ENCODE results near the gene MCL1.

The MCL1 gene

DNA sequence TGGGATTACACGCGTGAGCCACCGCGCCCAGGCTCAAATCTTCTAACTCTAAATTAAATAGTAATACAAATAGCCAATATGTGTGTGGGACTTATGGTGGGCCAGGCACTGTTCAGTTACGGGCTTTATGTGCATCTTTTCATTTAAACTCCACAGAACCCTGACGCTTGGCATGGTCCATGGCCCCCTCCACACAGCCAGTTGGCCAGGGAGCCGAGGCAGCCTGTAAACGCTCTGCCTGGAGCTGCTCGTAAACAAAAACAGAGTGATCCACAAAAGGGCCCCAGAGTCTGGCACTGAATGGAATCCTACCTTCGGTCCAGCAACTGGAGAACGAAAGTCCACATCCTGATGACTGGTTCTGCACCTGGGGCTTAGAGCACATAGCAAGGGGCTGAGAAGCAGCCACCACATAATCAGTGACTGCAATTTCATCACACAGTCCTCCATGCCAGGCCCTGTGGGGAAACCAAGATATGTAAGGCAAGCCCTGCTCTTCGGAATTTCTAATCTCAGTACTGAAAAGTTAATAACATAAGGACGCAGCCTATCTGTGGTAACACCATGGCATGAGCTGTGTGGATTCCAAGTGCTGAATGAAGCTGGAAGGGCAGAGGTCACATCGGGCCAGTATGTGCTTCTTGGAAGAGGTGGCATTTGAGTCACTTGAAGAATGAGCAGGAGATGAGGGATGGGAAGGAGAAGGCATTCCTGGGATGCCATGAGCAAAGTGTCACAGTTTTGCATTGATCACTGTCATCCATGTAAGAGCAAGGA is 43.7 kb downstream of the MCL1 start:
- no peak for DNase-seq

DNA sequence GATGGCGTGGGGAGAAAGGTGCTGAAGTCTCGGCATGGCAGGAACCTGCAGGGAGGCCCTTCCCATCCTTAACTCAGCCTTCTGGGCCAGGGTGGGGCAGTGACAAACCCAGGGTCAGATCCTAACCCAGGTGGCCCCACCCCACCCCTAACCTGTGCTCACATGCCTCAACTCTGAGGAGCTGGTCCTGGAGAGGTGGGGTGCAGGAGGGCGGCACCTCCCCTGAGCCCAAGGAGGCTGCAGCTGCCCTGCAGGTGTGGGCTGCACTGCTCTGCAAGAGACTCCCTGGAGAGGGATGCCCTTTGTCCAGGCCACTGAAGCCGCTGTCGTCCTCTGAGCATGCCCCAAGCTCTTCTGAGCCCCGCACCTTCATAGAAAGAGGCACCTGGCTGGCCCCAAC is 45.4 kb downstream of the MCL1 start:
- no peak for DNase-seq

DNA sequence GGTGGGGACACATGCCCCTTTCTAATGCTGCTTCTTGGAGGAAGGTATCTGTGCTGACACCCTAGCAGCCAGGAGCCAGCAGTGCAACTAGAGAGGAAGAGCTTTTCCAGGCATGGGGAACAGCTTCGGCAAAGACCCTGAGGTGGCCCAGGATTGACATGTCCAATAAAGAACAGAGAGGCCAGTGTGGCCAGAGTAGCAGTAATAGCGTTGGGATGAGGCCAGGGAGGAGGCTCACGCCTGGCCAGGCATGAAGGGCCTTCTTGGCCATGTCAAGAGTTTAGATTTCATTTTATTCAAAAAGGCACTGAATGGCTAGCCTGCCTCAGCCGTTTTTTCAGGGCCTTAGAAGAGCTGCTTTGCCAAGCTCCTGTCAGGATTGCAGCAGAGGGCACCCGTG is 46.5 kb downstream of the MCL1 start:
- no peak for DNase-seq

DNA sequence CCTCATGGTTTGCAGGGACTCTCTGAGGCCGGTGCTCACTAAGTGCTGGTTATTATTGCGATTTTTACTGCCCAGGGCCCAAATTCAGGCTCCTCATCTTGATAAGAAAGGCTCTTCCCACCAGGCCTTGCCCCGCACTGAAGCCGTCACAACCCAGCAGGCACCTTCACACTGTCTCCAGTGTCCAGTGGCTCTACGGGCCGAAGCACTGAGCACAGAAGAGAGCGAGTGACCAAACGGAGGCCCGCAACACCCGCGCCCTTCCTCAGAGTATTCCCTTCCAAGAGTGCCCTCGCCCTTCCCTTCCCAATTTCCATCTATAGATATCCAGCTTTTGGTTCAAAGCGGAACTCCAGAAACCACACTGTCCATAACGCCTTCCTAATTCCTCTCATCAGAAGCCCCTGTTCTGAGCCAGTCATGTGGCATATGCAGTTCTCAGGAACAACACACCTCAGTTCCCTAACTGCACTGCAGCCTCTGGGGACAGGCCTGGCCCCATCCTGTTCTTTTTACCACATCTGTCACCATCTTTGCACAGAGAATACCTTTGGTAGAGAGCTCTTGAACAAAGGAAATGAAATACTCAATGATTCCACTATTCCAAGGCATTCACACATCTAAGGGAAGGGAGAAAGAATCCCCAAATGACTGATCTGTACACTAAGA is 48.8 kb downstream of the MCL1 start:
- no peak for DNase-seq

DNA sequence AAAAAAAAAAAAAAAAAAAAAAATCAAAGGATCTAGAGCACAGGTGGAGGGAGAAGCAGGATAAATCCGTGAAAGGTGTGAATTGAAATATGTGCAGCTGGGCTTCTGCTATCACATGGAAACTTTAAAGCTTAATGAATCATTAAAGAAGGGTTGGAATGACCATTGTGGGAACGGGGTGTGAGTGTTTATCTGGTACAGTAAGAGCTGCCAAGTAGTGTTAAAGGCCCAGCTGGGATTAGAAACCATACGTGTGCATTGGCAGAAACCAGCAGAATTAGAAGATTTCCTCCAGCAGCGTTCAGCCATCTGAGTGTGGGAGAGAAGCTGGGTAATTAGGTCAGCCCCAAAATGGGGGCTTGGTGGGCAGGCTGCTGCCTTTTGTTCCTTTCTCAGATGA is 50.4 kb downstream of the MCL1 start:
- DNase-seq = no peak

DNA sequence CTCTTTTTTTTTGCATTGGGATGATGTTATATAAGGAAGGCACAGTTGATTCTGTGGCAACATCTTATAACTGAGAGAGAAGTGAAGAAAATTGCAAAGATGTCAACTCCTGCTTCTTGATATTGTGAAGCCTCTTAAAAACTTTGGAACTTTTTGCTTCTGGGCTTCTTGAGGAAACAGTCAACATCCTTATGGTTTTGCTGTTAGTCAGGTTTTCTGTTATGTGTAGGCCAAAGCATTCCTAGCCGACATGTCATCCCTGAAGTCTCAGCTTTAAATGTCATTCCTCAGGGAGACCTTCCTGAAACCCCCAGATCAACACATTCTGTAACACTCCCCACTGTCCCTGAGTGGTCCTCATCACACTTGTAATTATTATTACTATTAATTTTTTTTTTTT is 51.2 kb downstream of the MCL1 start:
- DNase-seq = no peak

DNA sequence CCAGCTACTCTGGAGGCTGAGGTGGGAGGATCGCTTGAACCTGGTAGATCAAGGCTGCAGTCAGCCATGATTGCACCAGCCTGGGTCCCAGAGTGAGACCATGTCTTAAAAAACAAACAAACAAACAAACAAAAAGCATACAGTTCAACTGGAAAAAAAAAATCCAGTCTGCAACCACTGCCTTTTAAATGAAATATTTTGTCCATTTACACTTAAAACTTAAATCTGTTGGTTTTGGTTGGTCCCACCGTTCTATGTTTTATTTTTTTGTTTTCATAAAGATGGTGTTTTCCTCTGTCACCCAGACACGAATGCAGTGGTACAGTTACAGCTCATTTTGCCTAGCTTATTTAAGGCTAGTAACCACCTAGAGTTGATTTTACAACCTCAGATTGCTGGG is 54.1 kb downstream of the MCL1 start:
- no peak for DNase-seq

Data from MV-4-11 (cell line).